ENCODE results near the gene CNTN1. TPM values are rescaled to one million over a fixed set of nuclear protein-coding genes. Genes with fewer than 3 reads are reported as not detected.

Gene CNTN1
- total and polyA plus RNA-seq, 11 donors: 0.01 to 0.66 (median 0.20) TPM; not detected in 2

- Histone ChIP-seq H3K27me3 (no peaks in the 10 kb centered on the region), H3K27ac (no peak overlapping the region), H3K9me3 (peaks cover 0 to 49% (median 28%) of the 10 kb centered on the region in 12 donors), H3K4me3 (no peak overlapping the region), H3K4me1 (no peaks in the 10 kb centered on the region), H3K36me3 (no peaks in the 10 kb centered on the region)
- ATAC-seq: no peak
- WGBS, 4 donors: 71 to 77% (median 75%) methylated on average over 1 of the region's 1 CpG
- TF ChIP-seq POLR2A (IDR thresholded peaks at IDR 0.05) (no peak), CTCF (IDR thresholded peaks at IDR 0.05) (no peak)
- intact Hi-C loops (cut with DNase I): no loop called here
- no peak for DNase-seq
These were observed 316.2 kb downstream of the CNTN1 start for GRCh38 chr12:41008472-41008871.

- no peak for ATAC-seq
- Histone ChIP-seq H3K27ac (no peak overlapping the region), H3K27me3 (no peaks in the 10 kb centered on the region), H3K36me3 (no peaks in the 10 kb centered on the region), H3K4me3 (no peak overlapping the region), H3K4me1 (no peaks in the 10 kb centered on the region), H3K9me3 (peaks cover 0 to 23% (median 7%) of the 10 kb centered on the region in 12 donors)
- no peak for DNase-seq
- intact Hi-C loops (cut with DNase I): no loop called here
- peak in 2 of 12 donors; percentile 3 to 8 for TF ChIP-seq CTCF (IDR thresholded peaks at IDR 0.05)
- no peak for TF ChIP-seq POLR2A (IDR thresholded peaks at IDR 0.05)
- 83 to 95% (median 89%) methylated on average over 1 of the region's 1 CpG for WGBS, 4 donors
These were observed 319.7 kb downstream of the CNTN1 start for GRCh38 chr12:41011939-41012338.

GRCh38 chr12:41013881-41014642 lies 321.8 kb downstream of the CNTN1 start:
- H3K27ac ChIP-seq: no peak overlapping the region
- H3K27me3 ChIP-seq: no peaks in the 10 kb centered on the region
- 82 to 97% (median 90%) methylated on average over 1 of the region's 1 CpG for WGBS, 4 donors
- no peak for DNase-seq
- H3K4me3 ChIP-seq: no peak overlapping the region
- intact Hi-C loops (cut with DNase I): no loop called here
- no peaks in the 10 kb centered on the region for H3K36me3 ChIP-seq
- no peaks in the 10 kb centered on the region for H3K4me1 ChIP-seq
- TF ChIP-seq POLR2A (IDR thresholded peaks at IDR 0.05) (no peak), CTCF (IDR thresholded peaks at IDR 0.05) (no peak)
- no peak for ATAC-seq
- peaks cover 0 to 12% (median 0%) of the 10 kb centered on the region in 12 donors for H3K9me3 ChIP-seq

GRCh38 chr12:41014643-41015020 lies 322.4 kb downstream of the CNTN1 start:
- no peak for DNase-seq
- no peak for TF ChIP-seq POLR2A (IDR thresholded peaks at IDR 0.05)
- TF ChIP-seq CTCF (IDR thresholded peaks at IDR 0.05): no peak
- intact Hi-C loops (cut with DNase I): no loop called here
- Histone ChIP-seq H3K4me3 (no peak overlapping the region), H3K36me3 (no peaks in the 10 kb centered on the region), H3K27ac (no peak overlapping the region), H3K4me1 (no peaks in the 10 kb centered on the region), H3K9me3 (peaks cover 0 to 11% (median 0%) of the 10 kb centered on the region in 12 donors), H3K27me3 (no peaks in the 10 kb centered on the region)
- 42 to 46% (median 46%) methylated on average over 1 of the region's 1 CpG for WGBS, 4 donors
- no peak for ATAC-seq
